Activated CD8-positive, alpha-beta memory T cell treated with anti-CD3 and anti-CD28 coated beads, Interleukin-2, amount 50 U/mL, for 1 hour (primary cell): Measurements from ENCODE around the gene NIPAL1.

Experiments
- DNase-seq: peaks from one replicate; pipeline ENCODE4 v3.0.0-alpha.2; 2020; ENCODE audit errors: extremely low read depth

NIPAL1 gene

DNA sequence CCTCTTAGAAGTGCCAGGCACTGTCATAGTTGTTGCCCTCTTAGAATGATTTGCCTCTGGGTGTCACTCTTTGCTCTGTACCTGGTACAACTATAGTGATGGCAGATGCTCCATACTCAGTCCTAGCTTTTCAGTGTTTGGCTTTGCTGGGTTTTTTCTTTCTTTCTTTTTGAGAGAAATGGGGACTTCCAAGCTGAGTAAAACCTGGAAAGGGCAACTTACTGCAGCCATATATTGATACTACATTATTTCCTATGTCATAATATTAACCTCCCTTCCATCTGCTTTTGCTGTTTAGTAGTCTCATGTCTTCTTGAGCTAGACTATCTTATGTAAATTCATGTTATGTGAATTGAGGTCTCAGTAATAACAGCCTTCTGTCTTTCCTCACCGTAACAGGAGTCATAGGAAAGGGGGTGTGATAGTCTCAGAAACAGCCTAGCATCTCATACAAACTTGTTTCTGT, 49.0 kb downstream of the NIPAL1 start:
- no peak for DNase-seq

DNA sequence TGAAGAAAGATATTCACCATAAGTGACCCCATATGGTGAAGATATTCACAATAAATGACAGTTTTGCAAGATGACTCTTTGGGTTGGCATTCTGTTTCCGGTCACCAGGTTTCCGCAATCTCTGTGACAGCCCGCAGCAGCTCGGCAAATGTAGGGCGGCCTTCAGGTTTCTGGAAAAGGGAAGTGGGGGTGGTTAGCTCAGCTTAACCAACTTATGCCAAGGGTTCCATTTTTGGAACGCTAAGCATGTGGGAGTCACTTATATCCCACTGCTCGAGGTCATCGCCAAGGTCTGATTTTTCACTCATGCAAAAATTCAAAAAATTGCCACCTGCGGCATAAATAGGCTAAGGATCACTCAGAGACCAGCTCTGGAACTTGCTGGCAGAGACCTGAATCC, 51.0 kb downstream of the NIPAL1 start:
- DNase-seq, result no peak

DNA sequence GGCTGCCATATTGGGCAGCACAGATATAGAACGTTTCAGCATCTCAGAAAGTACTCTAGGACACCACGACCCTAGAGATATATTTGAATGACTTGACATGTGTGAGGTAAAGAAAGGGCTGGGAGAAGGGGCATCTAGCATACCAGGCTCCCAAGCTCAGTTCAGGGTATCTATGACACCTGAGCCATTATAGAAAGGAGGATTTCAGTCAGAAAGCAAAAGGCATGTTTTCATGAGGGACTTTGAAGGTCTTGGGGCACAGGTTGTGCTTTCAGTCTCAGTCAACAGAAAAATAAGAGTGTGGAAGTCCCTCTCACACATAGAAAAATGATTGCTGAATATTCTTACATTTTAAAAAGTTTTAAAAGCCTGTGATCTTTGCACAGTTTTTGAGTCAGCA, 51.6 kb downstream of the NIPAL1 start:
- DNase-seq, result no peak

DNA sequence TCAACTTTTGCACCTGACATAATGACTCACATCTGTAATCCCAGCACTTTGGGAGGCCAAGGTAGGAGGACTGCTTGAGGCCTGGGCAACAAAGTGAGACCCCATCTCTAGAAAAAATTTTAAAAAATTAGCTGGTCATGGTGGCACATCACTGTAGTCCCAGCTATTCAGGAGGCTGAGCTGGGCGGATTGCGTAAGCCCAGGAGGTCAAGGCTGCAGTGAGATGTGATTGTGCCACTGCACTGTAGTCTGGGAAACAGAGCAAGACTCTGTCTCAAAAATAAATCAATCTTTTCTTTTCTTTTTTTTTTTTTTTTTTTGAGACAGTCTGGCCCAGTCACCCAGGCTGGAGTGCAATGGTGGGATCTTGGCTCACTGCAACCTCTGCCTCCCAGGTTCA, 52.5 kb downstream of the NIPAL1 start:
- DNase-seq, result no peak

DNA sequence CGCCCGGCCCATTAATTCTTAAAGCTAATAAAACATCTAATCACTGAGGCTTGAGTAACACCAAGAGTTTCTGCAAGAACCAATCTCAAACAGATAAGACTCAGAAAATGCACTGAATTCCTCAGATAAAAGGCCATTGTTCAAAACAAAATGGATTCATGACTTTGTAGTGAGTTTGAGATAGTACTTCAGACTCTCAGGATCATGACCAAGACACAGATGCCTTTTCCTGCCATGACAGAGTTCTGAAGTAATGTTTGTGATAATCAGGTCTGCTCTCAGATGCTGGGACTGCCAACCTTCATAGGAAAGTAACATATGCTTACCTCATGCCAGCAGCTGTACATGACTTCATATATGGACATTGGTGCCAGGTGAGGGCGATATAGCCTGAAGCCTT, 54.6 kb downstream of the NIPAL1 start:
- no peak for DNase-seq

DNA sequence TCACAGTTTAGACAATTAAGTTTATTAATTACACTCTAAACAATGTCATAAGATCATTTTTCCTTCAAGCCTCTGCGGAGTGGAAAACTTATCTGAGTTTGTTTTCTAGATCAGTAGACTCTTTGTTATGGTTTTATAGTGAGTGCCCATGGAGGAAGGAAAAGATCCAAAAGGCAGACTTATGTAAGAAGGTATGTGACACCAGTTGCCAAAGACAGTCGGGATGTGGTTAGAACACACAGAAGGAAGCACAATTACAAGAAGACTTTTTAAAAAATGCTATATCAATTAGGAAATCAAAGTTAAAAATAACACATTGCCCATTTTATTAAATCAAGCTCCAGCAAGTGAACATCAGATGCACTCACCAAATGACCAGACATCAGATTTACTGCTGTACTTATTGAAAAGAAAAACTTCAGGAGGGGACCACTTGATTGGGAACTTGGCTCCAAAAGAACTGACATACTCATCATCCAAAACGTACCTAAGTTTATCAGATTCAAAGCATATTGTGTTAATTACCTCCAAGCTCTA, 57.1 kb downstream of the NIPAL1 start:
- no peak for DNase-seq

DNA sequence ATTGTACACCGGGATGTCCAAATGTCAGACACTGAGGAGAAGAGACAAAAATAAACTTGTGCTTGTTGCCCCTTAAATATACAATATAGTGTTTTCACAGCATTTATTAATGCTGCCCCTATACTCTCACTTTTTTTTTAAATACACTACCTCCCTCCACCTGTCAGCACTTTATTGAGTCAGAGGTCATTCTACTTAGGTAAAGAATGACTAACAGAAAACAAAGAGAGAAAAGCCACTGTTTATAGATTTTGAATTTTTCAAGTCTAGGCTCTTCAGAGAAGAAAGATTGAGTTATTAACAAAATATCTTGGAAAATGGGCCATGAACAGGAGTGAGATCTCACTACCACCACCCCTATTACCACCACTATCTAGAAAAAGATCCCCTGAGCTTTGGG, 58.1 kb downstream of the NIPAL1 start:
- no peak for DNase-seq

DNA sequence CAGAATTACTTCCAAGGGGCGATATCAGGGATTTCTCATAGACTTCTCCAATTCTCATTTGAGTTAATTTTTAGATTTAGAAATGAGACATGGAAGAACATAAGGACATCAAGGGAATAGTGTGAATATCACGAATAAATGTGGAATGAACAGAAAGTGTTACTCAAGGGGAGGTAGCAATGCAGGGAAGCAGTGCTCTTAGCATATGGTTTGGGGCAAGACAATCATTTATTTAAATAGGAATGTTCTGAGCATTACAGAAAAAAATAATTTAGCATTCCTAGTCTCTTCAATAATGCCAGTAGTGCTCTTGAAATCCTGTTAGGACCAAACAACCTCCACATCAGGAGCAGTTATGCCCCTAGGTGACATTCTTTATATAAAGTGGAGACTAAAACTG, 61.9 kb downstream of the NIPAL1 start:
- DNase-seq, result no peak

DNA sequence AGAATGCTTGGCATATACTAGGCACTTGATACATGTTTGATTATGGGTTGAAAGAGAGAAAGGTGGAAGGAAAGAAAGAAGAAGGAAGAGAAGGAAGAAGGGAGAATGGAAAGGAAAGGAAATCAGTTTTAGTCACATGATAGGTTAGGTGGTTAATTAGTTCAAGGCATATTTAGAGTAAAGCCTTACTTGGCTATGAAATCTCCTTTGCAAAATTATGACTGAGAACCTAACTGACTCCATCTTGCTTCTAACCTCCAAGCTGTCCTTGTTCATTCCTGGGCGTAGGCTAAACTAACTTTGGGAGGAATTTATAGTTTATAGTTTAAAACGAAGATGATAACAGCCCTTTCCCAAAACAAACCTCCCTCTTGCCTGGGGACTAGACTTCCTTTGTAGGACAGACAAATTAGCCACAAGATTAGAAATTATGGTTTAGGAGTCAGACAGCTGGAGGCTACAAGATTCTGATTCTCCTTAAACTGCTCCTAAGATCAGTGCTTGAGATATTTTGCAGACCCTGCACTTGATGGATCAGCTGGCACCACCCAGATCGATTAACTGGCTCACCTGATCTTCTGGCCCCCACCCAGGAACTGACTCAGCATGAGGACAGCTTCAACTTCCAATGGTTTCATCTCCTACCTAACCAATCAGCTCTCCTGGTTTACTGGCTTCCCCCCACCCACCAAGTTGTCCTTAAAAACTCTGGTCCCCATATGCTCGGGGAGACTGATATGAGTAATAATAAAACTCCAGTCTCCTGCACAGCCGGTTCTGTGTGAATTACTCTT, 62.5 kb downstream of the NIPAL1 start:
- DNase-seq, result no peak

DNA sequence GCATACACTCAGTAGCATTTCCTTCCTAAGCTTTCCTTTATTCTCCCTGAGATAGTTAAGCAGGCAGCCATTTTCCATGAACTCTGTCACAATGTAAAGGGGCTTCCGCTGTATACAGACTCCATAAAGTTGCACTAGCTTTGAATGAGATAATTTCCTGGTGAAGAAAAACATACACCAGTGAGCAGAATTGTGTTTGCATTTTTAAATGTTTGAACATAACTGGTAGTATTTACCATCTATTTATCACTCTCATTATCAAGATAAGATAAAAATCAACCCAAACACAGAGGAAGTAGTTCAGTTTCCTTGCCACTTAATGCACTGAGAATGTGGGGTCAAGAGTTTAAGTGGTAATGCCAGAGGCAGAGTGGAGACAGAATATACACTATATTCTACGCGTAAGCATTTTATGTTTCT, 63.4 kb downstream of the NIPAL1 start:
- DNase-seq, result no peak

DNA sequence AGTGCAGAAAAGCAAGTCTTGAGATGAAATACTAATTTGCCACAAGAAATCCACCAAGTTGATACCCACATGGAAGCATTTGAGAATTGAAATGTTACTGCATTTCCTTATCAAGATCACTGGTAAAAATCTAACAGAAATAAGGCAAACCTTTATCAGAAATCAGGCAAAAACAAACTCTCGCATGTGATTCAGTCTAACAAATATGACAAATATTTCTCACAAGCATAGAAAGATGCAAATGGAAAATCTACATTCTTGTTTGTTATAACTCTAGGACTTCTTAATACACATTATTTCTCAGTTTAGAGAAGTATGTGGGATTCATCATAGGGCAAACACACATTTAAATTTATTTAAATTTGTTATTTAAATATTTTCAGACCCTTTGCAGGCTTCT, 64.6 kb downstream of the NIPAL1 start:
- DNase-seq, result no peak

DNA sequence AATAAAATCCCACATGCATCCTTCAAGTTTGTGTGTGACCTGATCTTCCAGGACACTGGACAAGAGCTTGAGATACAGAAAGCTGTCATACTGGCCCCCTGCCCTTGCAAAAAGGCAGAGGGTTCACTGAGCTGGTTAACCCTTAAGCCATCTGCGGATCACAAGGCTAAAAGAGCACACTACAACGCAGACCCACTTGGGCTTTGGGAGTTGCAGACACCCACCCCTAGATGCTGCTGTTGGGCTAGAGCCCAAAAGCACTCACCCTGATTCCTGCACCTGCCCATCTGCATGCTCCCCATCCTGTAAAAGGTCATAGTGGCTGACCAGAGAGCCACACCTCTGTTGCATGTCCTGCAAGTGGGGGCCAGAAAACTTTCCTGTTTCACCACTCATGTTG, 66.4 kb downstream of the NIPAL1 start:
- DNase-seq, result no peak

DNA sequence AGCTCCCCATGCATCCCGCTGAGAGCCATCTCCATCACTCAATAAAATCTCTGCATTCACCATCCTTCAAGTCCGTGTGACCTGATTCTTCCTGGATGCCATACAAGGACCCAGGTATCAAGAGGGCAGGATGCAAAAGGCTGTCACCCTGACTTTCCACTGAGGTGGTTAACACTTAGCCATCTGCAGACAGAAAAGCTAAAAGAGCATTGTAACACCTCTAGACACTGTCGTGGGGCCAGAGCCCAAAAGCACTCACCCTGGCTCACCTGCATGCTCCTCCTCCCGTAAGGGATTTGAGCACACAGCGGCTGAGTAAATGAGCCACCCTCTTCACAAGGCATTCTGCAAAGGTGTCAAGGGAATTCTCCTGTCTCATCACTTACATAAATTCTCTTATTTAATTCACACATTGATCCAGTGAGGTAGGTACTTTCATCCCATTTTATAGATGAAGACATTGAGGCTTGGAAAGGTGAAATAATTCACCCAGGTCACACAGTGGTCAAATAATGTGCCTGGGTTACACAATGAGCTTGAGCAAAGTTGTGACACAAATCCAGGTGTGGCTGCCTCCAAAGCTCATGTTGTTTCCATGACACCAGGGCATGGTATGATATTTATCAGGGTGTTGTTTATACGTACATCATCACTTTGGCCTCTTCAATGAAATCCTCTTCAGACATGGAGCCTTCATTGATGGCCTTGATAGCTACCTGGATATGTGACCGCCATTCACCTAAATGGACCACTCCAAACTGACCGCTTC, 69.4 kb downstream of the NIPAL1 start:
- no peak for DNase-seq
